Endodermal cell (in vitro differentiated cells): Measurements from ENCODE around the gene SRSF2. TPM values are rescaled to one million over a fixed set of nuclear protein-coding genes. Genes with fewer than 3 reads are reported as not detected.

ENCODE experiments used
- DNase-seq: peaks from one replicate; pipeline ENCODE4 v3.0.0-alpha.2; 2017
- H3K27ac ChIP-seq: 2 replicates; pipeline ENCODE4 v1.5.1; 2013; ENCODE audit warnings: mild to moderate bottlenecking, low read depth, low read length, moderate library complexity
- H3K27me3 ChIP-seq: 2 replicates; pipeline ENCODE4 v1.6.1; 2013; ENCODE audit warnings: mild to moderate bottlenecking, low read length, moderate library complexity; ENCODE audit not compliant: insufficient read depth, control insufficient read depth, poor library complexity, severe bottlenecking
- H3K36me3 ChIP-seq: 2 replicates; pipeline ENCODE4 v1.7.0; 2013; ENCODE audit warnings: mild to moderate bottlenecking, low read length, moderate library complexity; ENCODE audit not compliant: control insufficient read depth, insufficient read depth
- H3K4me1 ChIP-seq: one replicate; pipeline ENCODE4 v1.7.0; 2013; ENCODE audit warnings: low read length; ENCODE audit not compliant: control insufficient read depth, insufficient read depth
- H3K4me3 ChIP-seq: 2 replicates; pipeline ENCODE4 v1.5.1; 2013; ENCODE audit warnings: mild to moderate bottlenecking, low read length, moderate library complexity
- H3K9ac ChIP-seq: 2 replicates; pipeline ENCODE4 v1.6.1; 2013; ENCODE audit warnings: mild to moderate bottlenecking, low read length, moderate library complexity; ENCODE audit not compliant: poor library complexity, severe bottlenecking; ENCODE audit errors: extremely low read depth
- H3K9me3 ChIP-seq: 2 replicates; pipeline ENCODE4 v1.6.1; 2013; ENCODE audit warnings: mild to moderate bottlenecking, low read length, moderate library complexity; ENCODE audit not compliant: control insufficient read depth
- H3K27ac Mint-ChIP-seq: 2 replicates; pipeline ENCODE4 v1.8.0; 2020; ENCODE audit warnings: mixed read lengths
- H3K27me3 Mint-ChIP-seq: 2 replicates; pipeline ENCODE4 v1.8.0; 2021; ENCODE audit warnings: mild to moderate bottlenecking, mixed read lengths; ENCODE audit not compliant: insufficient read depth
- H3K36me3 Mint-ChIP-seq: 2 replicates; pipeline ENCODE4 v1.8.0; 2020; ENCODE audit warnings: low read depth, mixed read lengths
- H3K4me1 Mint-ChIP-seq: 2 replicates; pipeline ENCODE4 v1.8.0; 2020; ENCODE audit warnings: mixed read lengths
- H3K4me3 Mint-ChIP-seq: 2 replicates; pipeline ENCODE4 v1.8.0; 2020; ENCODE audit warnings: mild to moderate bottlenecking, moderate library complexity, mixed read lengths
- H3K9me3 Mint-ChIP-seq: 2 replicates; pipeline ENCODE4 v1.8.0; 2020; ENCODE audit warnings: mild to moderate bottlenecking, mixed read lengths
- WGBS, 2 experiments: methylation state at CpG; one replicate each; pipeline versions ENCODE4 v1.1.5 to v1.1.7; 2013; ENCODE audit warnings: missing lambda C conversion rate in 2 of 2, mixed read lengths in 1 of 2; ENCODE audit not compliant: insufficient coverage in 1 of 2, insufficient read length in 1 of 2; 5-methylcytosine and 5-hydroxymethylcytosine counted together
- total RNA-seq, 2 donors: library from RNA; stranded (reverse); fragmentation: NEBNext Ultra II Directional in 1 of 2; extraction: Animal tissue kit (Norgen Biotek cat#: 25700) in 1 of 2; gene quantifications; 2 replicates in 1 of 2; 3 replicates in 1 of 2; pipeline ENCODE4 v1.2.1, GENCODE V29; 2021
- TF ChIP-seq, protein P1 (sequence below): fragments of 200-600 bp; sonication (generic); conservative IDR thresholded peaks from 2 replicates; pipeline ENCODE4 v1.5.0; 2021; ENCODE audit warnings: antibody characterized with exemption, mild to moderate bottlenecking

The SRSF2 gene
- total RNA-seq, 2 donors from 2014 or later, result 255 to 307 TPM

DNA sequence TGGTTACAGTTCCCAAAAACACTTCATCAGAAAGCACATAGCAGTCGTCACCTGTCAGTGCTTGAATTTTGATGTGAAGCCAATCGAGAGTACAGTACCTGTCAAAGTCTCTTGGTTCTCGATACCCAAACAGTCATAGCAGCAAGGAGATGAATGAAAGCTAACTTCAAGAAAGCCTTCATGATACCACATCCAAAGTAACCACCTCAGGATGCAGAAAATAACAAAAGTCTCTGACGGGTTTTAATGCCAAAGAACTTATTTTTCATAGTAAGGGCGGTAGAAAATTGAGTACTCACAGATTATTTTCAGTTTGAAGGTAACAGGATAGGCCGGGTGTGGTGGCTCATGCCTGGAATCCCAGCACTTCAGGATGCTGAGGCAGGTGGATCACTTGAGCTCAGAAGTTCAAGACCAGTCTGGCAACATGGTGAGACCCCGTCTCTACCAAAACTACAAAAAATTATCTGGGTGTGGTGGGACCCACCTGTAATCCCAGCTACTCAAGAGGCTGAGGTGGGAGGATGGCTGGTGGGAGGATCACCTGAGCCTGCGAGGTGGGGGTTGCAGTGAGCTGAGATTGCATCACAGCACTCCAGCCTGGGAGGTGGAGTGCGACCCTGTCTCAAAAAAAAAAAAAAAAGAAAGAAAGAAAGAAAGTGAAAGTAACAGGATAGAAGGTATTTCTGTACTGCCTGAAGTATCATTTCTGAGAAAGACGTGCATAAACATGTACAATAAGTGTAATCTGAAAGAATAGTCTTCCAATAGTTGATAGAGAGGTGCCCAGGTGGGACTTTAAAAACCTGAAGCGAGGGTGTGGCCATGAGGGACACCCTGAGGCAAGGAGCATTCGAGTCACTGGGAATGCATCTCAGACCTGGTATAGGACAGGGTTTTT lies 16.2 kb upstream of the SRSF2 start:
- peaks cover 1% of the 10 kb centered on the region for H3K9me3 ChIP-seq
- no peaks in the 10 kb centered on the region for H3K27me3 ChIP-seq
- DNase-seq, result no peak
- no peak overlapping the region for H3K27ac ChIP-seq
- H3K36me3 ChIP-seq, result peaks cover 51% of the 10 kb centered on the region
- no peak overlapping the region for H3K27ac Mint-ChIP-seq
- H3K4me3 Mint-ChIP-seq, result no peak overlapping the region
- 93 to 95% methylated on average over 9 to 12 of the region's 12 CpGs for WGBS, 2 experiments
- H3K4me1 Mint-ChIP-seq, result no peaks in the 10 kb centered on the region
- peaks cover 3% of the 10 kb centered on the region for H3K9me3 Mint-ChIP-seq
- no peak overlapping the region for H3K4me3 ChIP-seq
- TF ChIP-seq, protein P1, sequence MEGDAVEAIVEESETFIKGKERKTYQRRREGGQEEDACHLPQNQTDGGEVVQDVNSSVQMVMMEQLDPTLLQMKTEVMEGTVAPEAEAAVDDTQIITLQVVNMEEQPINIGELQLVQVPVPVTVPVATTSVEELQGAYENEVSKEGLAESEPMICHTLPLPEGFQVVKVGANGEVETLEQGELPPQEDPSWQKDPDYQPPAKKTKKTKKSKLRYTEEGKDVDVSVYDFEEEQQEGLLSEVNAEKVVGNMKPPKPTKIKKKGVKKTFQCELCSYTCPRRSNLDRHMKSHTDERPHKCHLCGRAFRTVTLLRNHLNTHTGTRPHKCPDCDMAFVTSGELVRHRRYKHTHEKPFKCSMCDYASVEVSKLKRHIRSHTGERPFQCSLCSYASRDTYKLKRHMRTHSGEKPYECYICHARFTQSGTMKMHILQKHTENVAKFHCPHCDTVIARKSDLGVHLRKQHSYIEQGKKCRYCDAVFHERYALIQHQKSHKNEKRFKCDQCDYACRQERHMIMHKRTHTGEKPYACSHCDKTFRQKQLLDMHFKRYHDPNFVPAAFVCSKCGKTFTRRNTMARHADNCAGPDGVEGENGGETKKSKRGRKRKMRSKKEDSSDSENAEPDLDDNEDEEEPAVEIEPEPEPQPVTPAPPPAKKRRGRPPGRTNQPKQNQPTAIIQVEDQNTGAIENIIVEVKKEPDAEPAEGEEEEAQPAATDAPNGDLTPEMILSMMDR, result no peak
- H3K36me3 Mint-ChIP-seq, result peaks cover 52% of the 10 kb centered on the region
- H3K27me3 Mint-ChIP-seq, result no peaks in the 10 kb centered on the region
- no peaks in the 10 kb centered on the region for H3K4me1 ChIP-seq
- H3K9ac ChIP-seq, result no peak overlapping the region

DNA sequence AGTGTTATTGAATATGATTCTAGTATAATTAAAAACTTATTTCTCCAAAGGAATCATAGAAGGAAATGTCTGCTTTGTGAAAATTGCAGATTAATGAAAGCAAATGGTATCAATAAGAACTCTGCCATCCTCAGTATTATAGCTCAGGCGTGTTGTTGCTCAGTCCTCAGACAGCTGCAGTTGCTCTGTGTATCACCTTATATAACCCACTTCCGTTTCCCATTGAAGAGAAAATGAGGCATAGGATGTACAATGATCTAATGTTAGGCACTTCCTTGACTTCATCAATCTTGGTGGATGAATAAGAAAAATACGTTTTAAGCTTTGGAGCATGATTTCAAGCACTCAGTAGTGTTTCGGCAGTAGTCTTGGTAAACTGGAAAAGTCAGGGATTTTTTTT lies 14.9 kb upstream of the SRSF2 start:
- H3K27ac ChIP-seq, result no peak overlapping the region
- no peak overlapping the region for H3K9ac ChIP-seq
- WGBS, 2 experiments, result 93 to 96% methylated on average over 3 to 4 of the region's 4 CpGs
- no peak overlapping the region for H3K4me3 Mint-ChIP-seq
- no peaks in the 10 kb centered on the region for H3K27me3 ChIP-seq
- no peak for DNase-seq
- no peak overlapping the region for H3K4me3 ChIP-seq
- no peak overlapping the region for H3K27ac Mint-ChIP-seq
- peaks cover 44% of the 10 kb centered on the region for H3K36me3 Mint-ChIP-seq
- H3K4me1 Mint-ChIP-seq, result no peaks in the 10 kb centered on the region
- no peaks in the 10 kb centered on the region for H3K9me3 Mint-ChIP-seq
- no peaks in the 10 kb centered on the region for H3K9me3 ChIP-seq
- no peaks in the 10 kb centered on the region for H3K27me3 Mint-ChIP-seq
- H3K36me3 ChIP-seq, result peaks cover 46% of the 10 kb centered on the region
- no peaks in the 10 kb centered on the region for H3K4me1 ChIP-seq
- TF ChIP-seq, protein P1, result no peak

DNA sequence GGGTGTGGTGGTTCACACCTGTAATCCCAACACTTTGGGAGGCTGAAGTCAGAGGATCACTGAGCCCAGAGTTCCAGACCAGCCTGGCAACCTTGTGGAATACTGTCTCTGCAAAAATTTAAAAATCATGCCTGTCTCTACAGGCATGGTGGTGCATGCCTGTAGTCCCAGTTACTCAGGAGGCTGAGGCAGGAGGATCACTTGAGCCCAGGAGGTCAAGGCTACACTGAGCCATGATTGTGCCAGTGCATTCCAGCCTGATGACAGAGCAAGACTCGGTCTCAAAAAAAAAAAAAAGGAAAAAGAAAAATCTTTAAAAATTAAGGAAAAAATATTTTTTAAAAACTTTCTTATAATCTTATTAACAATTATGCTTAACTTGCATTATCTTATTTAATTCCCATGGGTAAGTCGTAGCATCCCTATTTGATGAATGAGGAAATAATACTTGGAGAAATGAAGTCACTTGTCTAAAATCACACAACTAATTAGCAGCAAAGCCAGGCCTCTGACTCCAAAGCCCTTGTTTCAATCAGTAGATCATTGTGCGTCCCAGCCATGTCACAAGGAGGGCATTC lies 14.4 kb upstream of the SRSF2 start:
- WGBS, 2 experiments, result 100% methylated on average over 1 of the region's 3 CpGs; no CpG with 5 or more reads in 1 of the 2 experiments
- Mint-ChIP-seq H3K4me3 (no peak overlapping the region), H3K36me3 (peaks cover 45% of the 10 kb centered on the region), H3K9me3 (no peaks in the 10 kb centered on the region), H3K27me3 (no peaks in the 10 kb centered on the region), H3K27ac (no peak overlapping the region), H3K4me1 (no peaks in the 10 kb centered on the region)
- Histone ChIP-seq H3K4me1 (no peaks in the 10 kb centered on the region), H3K27ac (no peak overlapping the region), H3K9me3 (peaks cover 4% of the 10 kb centered on the region), H3K4me3 (no peak overlapping the region), H3K27me3 (no peaks in the 10 kb centered on the region), H3K9ac (no peak overlapping the region), H3K36me3 (peaks cover 47% of the 10 kb centered on the region)
- no peak for DNase-seq
- TF ChIP-seq, protein P1, result no peak
